Neural cell (in vitro differentiated cells): ENCODE data around the gene RARRES2. TPM values are rescaled to one million over a fixed set of nuclear protein-coding genes. Genes with fewer than 3 reads are reported as not detected.
A peak's percentile ranks its signal among the peaks of the same experiment; 100 is the strongest.

Experiments used
- H2AFZ ChIP-seq: fragments of 200-600, 300-800 bp; sonication (generic), shearing (Covaris generic); 2 replicates; pipeline ENCODE4 v1.6.0; 2014; ENCODE audit warnings: low read depth, mild to moderate bottlenecking, antibody characterized with exemption, low read length, moderate library complexity
- H3F3A ChIP-seq: fragments of 200-600 bp; shearing (Covaris generic); 2 replicates; pipeline ENCODE4 v1.6.1; 2016; ENCODE audit warnings: mild to moderate bottlenecking, moderate library complexity, mixed read lengths, antibody characterized with exemption, low read length; ENCODE audit not compliant: insufficient read depth, poor library complexity, severe bottlenecking
- H3K27ac ChIP-seq: fragments of 200-600, 300-800 bp; sonication (generic), shearing (Covaris generic); 2 replicates; pipeline ENCODE4 v1.5.1; 2014; ENCODE audit warnings: mild to moderate bottlenecking, low read length, moderate library complexity
- H3K27me3 ChIP-seq: fragments of 300-800, 200-600 bp; sonication (generic), shearing (Covaris generic); 2 replicates; pipeline ENCODE4 v1.6.0; 2014; ENCODE audit warnings: mild to moderate bottlenecking, low read depth, low read length, moderate library complexity; ENCODE audit not compliant: insufficient read depth
- H3K36me3 ChIP-seq: fragments of 300-800, 200-600 bp; sonication (generic), shearing (Covaris generic); 2 replicates; pipeline ENCODE4 v1.5.1; 2014; ENCODE audit warnings: mild to moderate bottlenecking, antibody characterized with exemption, low read length, moderate library complexity; ENCODE audit not compliant: insufficient read depth
- H3K4me2 ChIP-seq: fragments of 300-800, 200-600 bp; sonication (generic), shearing (Covaris generic); 2 replicates; pipeline ENCODE4 v1.6.0; 2014; ENCODE audit warnings: mild to moderate bottlenecking, low read length
- H3K4me3 ChIP-seq: fragments of 300-800, 200-600 bp; sonication (generic), shearing (Covaris generic); 2 replicates; pipeline ENCODE4 v1.5.1; 2014; ENCODE audit warnings: mild to moderate bottlenecking, low read length, moderate library complexity
- H3K79me2 ChIP-seq: fragments of 200-600 bp; shearing (Covaris generic); replicated peaks from 2 replicates; pipeline ENCODE4 v1.6.0; 2014; ENCODE audit warnings: mild to moderate bottlenecking, low read length, moderate library complexity; ENCODE audit not compliant: insufficient read depth
- H3K9ac ChIP-seq: fragments of 300-800, 200-600 bp; sonication (generic), shearing (Covaris generic); 2 replicates; pipeline ENCODE4 v1.6.1; 2016; ENCODE audit warnings: mild to moderate bottlenecking, low read length, mixed read lengths
- H3K9me2 ChIP-seq: fragments of 200-600 bp; shearing (Covaris generic); 2 replicates; pipeline ENCODE4 v1.6.1; 2016; ENCODE audit warnings: mild to moderate bottlenecking, low read length, mixed read lengths; ENCODE audit not compliant: insufficient read depth
- H3K9me3 ChIP-seq: fragments of 200-600, 300-800 bp; sonication (generic), shearing (Covaris generic); 2 replicates; pipeline ENCODE4 v1.6.1; 2016; ENCODE audit warnings: mild to moderate bottlenecking, mixed run types, low read length, moderate library complexity, mixed read lengths
- H4K20me1 ChIP-seq: fragments of 200-600 bp; shearing (Covaris generic); 2 replicates; pipeline ENCODE4 v1.6.1; 2016; ENCODE audit warnings: mild to moderate bottlenecking, mixed run types; ENCODE audit not compliant: insufficient read depth
- EP300 ChIP-seq: fragments of 450-650 bp; conservative IDR thresholded peaks from 2 replicates; pipeline ENCODE4 v1.6.1; 2014; ENCODE audit warnings: antibody characterized with exemption, mild to moderate bottlenecking, moderate library complexity; ENCODE audit not compliant: poor library complexity, severe bottlenecking
- EZH2 ChIP-seq: fragments of 200-600, 300-800 bp; shearing (Covaris generic), sonication (generic); IDR thresholded peaks from 2 replicates; pipeline ENCODE4 v1.6.1; 2014; ENCODE audit warnings: antibody characterized with exemption, low read length, borderline replicate concordance, mild to moderate bottlenecking; ENCODE audit not compliant: insufficient read depth, poor library complexity, severe bottlenecking
- MXI1 ChIP-seq: fragments of 450-650 bp; conservative IDR thresholded peaks from 2 replicates; pipeline ENCODE4 v1.6.1; 2014; ENCODE audit warnings: antibody characterized with exemption, mild to moderate bottlenecking; ENCODE audit not compliant: poor library complexity, severe bottlenecking
- POLR2AphosphoS5 ChIP-seq: IDR thresholded peaks from 2 replicates; pipeline ENCODE4 v1.6.1; 2012
- RAD21 ChIP-seq: fragments of 450-650 bp; conservative IDR thresholded peaks from 2 replicates; pipeline ENCODE4 v1.6.1; 2014; ENCODE audit warnings: antibody characterized with exemption, mild to moderate bottlenecking, moderate library complexity
- SMC3 ChIP-seq: fragments of 450-650 bp; conservative IDR thresholded peaks from 2 replicates; pipeline ENCODE4 v1.6.1; 2014; ENCODE audit warnings: antibody characterized with exemption, mild to moderate bottlenecking, moderate library complexity; ENCODE audit not compliant: poor library complexity
- polyA plus RNA-seq: library from polyadenylated mRNA; depleted of rRNA; stranded (reverse); fragments of >200 nt; gene quantifications from 2 replicates; pipeline ENCODE4 v1.2.3, GENCODE V29; 2014
- TF ChIP-seq, protein P1 (sequence below): fragments of 450-650 bp; IDR thresholded peaks from 2 replicates; pipeline ENCODE4 v1.5.1; 2014; ENCODE audit warnings: antibody characterized with exemption, mild to moderate bottlenecking, moderate library complexity; ENCODE audit not compliant: poor library complexity, severe bottlenecking
- TF ChIP-seq, protein P2 (sequence below): IDR thresholded peaks from 2 replicates; pipeline ENCODE4 v1.6.1; 2012; ENCODE audit warnings: borderline replicate concordance

Gene RARRES2
- polyA plus RNA-seq, 1 donor from 2014 or later, result 0.71 TPM

GRCh38 chr7:150378115-150378852 is 36.9 kb upstream of the RARRES2 start:
- TF ChIP-seq, protein P1, sequence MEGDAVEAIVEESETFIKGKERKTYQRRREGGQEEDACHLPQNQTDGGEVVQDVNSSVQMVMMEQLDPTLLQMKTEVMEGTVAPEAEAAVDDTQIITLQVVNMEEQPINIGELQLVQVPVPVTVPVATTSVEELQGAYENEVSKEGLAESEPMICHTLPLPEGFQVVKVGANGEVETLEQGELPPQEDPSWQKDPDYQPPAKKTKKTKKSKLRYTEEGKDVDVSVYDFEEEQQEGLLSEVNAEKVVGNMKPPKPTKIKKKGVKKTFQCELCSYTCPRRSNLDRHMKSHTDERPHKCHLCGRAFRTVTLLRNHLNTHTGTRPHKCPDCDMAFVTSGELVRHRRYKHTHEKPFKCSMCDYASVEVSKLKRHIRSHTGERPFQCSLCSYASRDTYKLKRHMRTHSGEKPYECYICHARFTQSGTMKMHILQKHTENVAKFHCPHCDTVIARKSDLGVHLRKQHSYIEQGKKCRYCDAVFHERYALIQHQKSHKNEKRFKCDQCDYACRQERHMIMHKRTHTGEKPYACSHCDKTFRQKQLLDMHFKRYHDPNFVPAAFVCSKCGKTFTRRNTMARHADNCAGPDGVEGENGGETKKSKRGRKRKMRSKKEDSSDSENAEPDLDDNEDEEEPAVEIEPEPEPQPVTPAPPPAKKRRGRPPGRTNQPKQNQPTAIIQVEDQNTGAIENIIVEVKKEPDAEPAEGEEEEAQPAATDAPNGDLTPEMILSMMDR, result peak; percentile 48
- TF ChIP-seq SMC3, result no peak
- TF ChIP-seq EP300, result no peak
- no peak for TF ChIP-seq MXI1
- TF ChIP-seq RAD21, result no peak
- TF ChIP-seq POLR2AphosphoS5, result no peak
- TF ChIP-seq, protein P2, sequence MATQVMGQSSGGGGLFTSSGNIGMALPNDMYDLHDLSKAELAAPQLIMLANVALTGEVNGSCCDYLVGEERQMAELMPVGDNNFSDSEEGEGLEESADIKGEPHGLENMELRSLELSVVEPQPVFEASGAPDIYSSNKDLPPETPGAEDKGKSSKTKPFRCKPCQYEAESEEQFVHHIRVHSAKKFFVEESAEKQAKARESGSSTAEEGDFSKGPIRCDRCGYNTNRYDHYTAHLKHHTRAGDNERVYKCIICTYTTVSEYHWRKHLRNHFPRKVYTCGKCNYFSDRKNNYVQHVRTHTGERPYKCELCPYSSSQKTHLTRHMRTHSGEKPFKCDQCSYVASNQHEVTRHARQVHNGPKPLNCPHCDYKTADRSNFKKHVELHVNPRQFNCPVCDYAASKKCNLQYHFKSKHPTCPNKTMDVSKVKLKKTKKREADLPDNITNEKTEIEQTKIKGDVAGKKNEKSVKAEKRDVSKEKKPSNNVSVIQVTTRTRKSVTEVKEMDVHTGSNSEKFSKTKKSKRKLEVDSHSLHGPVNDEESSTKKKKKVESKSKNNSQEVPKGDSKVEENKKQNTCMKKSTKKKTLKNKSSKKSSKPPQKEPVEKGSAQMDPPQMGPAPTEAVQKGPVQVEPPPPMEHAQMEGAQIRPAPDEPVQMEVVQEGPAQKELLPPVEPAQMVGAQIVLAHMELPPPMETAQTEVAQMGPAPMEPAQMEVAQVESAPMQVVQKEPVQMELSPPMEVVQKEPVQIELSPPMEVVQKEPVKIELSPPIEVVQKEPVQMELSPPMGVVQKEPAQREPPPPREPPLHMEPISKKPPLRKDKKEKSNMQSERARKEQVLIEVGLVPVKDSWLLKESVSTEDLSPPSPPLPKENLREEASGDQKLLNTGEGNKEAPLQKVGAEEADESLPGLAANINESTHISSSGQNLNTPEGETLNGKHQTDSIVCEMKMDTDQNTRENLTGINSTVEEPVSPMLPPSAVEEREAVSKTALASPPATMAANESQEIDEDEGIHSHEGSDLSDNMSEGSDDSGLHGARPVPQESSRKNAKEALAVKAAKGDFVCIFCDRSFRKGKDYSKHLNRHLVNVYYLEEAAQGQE, result no peak
- peak overlapping the region; percentile 94 for H3K9ac ChIP-seq
- no peaks in the 10 kb centered on the region for H3K9me2 ChIP-seq
- H3K4me2 ChIP-seq, result peak overlapping the region; percentile 59
- peak overlapping the region; percentile 90 for H3K27ac ChIP-seq
- peak overlapping the region; percentile 69 for H2AFZ ChIP-seq
- peaks cover 47% of the 10 kb centered on the region for H3K79me2 ChIP-seq
- H3K27me3 ChIP-seq, result no peaks in the 10 kb centered on the region
- peak overlapping the region; percentile 96 for H3K4me3 ChIP-seq
- H3F3A ChIP-seq, result peaks cover 4% of the 10 kb centered on the region
- no peaks in the 10 kb centered on the region for H3K9me3 ChIP-seq
- no peaks in the 10 kb centered on the region for H4K20me1 ChIP-seq
- H3K36me3 ChIP-seq, result no peaks in the 10 kb centered on the region

- no peak overlapping the region for H3K4me2 ChIP-seq
- no peak overlapping the region for H3K4me3 ChIP-seq
- no peaks in the 10 kb centered on the region for H3K27me3 ChIP-seq
- H3K27ac ChIP-seq, result peak overlapping the region; percentile 90
- H3K36me3 ChIP-seq, result no peaks in the 10 kb centered on the region
- H3K9me2 ChIP-seq, result no peaks in the 10 kb centered on the region
- TF ChIP-seq, protein P2, result no peak
- TF ChIP-seq EZH2, result no peak
- no peak for TF ChIP-seq EP300
- TF ChIP-seq SMC3, result no peak
- no peak for TF ChIP-seq MXI1
- TF ChIP-seq, protein P1, result no peak
- no peaks in the 10 kb centered on the region for H3K9me3 ChIP-seq
- no peak overlapping the region for H2AFZ ChIP-seq
- peak overlapping the region; percentile 94 for H3K9ac ChIP-seq
- H4K20me1 ChIP-seq, result no peaks in the 10 kb centered on the region
- H3F3A ChIP-seq, result peaks cover 4% of the 10 kb centered on the region
- H3K79me2 ChIP-seq, result peaks cover 45% of the 10 kb centered on the region
Observed at GRCh38 chr7:150377635-150378034, 36.2 kb upstream of the RARRES2 start.
